GM18873 (cell line): ENCODE data around the gene PSTPIP1.

Experiments used
- ATAC-seq: cut with Tn5 transposase; IDR thresholded peaks from one replicate; pipeline ENCODE4 v1.9.1; 2021; ENCODE audit warnings: mild to moderate bottlenecking, moderate library complexity, moderate number of reproducible peaks; ENCODE audit not compliant: unreplicated experiment, low FRiP score

The PSTPIP1 gene

GRCh38 chr15:77027697-77028450, 32.9 kb downstream of the PSTPIP1 start:
- no peak for ATAC-seq

GRCh38 chr15:77028451-77029165, 33.7 kb downstream of the PSTPIP1 start:
- ATAC-seq: no peak

- no peak for ATAC-seq
These were observed 34.5 kb downstream of the PSTPIP1 start for GRCh38 chr15:77029166-77030047.

- ATAC-seq: no peak
These were observed 35.4 kb downstream of the PSTPIP1 start for GRCh38 chr15:77030048-77030927.

- ATAC-seq: no peak
These were observed 36.0 kb downstream of the PSTPIP1 start for GRCh38 chr15:77030928-77031375.

GRCh38 chr15:77031376-77032050, 36.6 kb downstream of the PSTPIP1 start:
- ATAC-seq: no peak

- ATAC-seq: no peak
These were observed 37.2 kb downstream of the PSTPIP1 start for GRCh38 chr15:77032052-77032646.

- no peak for ATAC-seq
These were observed 37.9 kb downstream of the PSTPIP1 start for GRCh38 chr15:77032647-77033416.

- no peak for ATAC-seq
These were observed 38.4 kb downstream of the PSTPIP1 start for GRCh38 chr15:77033417-77033728.

- ATAC-seq: no peak
These were observed 39.1 kb downstream of the PSTPIP1 start for GRCh38 chr15:77033729-77034671.

GRCh38 chr15:77034695-77035489, 40.0 kb downstream of the PSTPIP1 start:
- ATAC-seq: no peak

- no peak for ATAC-seq
These were observed 40.7 kb downstream of the PSTPIP1 start for GRCh38 chr15:77035584-77035983.

GRCh38 chr15:77035999-77036471, 41.1 kb downstream of the PSTPIP1 start:
- no peak for ATAC-seq

GRCh38 chr15:77036537-77037387, 41.8 kb downstream of the PSTPIP1 start:
- ATAC-seq: no peak

- no peak for ATAC-seq
These were observed 42.7 kb downstream of the PSTPIP1 start for GRCh38 chr15:77037388-77038209.
